Measurements from ENCODE around the gene NUDT6. TPM values are rescaled to one million over a fixed set of nuclear protein-coding genes. Genes with fewer than 3 reads are reported as not detected.
"Not testable (repeated sequence)": the region's sequence is repeated elsewhere in the genome, so short reads cannot be mapped to it uniquely, and the experiment has no call there.

The NUDT6 gene
- total RNA-seq, 1 experiment from 2014 or later = 13.7 TPM

DNA sequence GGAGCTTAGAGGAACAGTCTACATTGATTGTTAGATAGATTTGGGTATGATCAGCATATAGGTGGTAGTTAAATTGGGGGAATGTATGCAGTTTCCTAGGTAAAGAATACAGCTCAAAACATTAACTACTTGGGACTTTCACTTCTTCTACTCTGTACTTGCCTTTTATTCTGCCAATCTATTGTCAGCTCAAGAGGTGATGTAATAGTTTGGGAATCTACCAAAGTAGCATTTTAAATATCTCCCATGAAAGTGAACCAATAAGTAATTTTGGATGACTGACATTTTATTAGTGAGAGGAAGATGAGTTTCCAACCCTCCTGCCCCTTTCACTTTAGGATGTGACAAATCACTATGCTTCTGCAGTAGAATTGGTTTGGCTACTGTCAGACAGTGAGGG lies 43.4 kb downstream of the NUDT6 start:
- no peak for DNase-seq (ENCODE audit: low read depth in 1 of 2, low spot score in 2 of 2)
- peaks cover 23% of the 10 kb centered on the region for H3K4me1 ChIP-seq (replicated peaks)
- H3K9me3 ChIP-seq (replicated peaks) = no peaks in the 10 kb centered on the region
- H3K36me3 ChIP-seq = peaks cover 76% of the 10 kb centered on the region
- H3K27ac ChIP-seq = peak overlapping the region; percentile 18; the same call in 1 of the 2 replicates
- H3K4me3 ChIP-seq = no peak overlapping the region
- no peaks in the 10 kb centered on the region for H3K27me3 ChIP-seq (replicated peaks)

DNA sequence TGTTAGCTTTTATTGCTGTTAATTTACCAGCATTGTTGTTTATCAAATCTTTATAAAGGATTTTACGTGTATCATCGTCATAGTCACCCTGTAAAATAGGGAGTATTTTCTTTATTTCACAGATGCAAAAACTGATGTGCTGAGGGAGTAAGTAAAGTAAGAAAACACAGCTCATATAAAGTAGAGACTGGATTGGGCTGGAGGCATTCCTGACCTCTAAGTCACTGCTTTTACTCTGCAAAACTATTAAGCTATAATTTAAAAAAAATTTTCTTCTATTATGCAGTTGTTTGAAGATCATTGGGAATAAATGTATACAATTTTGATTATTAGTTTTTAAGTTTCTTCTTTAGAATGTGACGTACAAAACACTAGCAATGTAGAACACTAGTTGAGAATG lies 45.9 kb downstream of the NUDT6 start:
- 0 out of 2 replicates have a peak overlapping the region, but pooled peaks have one; percentile 12 for H3K27ac ChIP-seq
- peaks cover 56% of the 10 kb centered on the region for H3K36me3 ChIP-seq
- H3K4me1 ChIP-seq (replicated peaks) = peaks cover 33% of the 10 kb centered on the region

DNA sequence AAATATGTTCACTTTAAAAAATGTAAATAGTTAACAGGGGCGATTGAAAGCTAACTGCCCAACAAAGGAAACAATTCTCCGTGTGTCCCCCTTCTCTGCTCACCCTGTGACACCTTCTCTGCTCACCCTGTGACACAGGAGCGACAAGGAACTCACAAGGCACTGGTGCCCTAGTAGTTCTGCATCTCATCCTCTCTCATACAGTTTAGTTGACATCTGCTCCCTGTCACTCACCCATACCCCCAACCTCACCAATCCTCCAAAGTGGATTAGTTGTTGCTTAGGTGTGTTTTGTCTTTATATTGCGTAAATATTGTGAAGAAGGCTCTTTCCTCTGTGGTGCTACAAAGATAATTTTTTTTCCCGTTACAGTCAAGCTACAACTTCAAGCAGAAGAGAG lies 46.4 kb downstream of the NUDT6 start:
- 0 out of 2 replicates have a peak overlapping the region, but pooled peaks have one; percentile 12 for H3K27ac ChIP-seq
- H3K4me1 ChIP-seq (replicated peaks) = peaks cover 33% of the 10 kb centered on the region

More for the DNA sequence above, 45.9 kb downstream of the NUDT6 start:
- Histone ChIP-seq H3K4me3 (no peak overlapping the region), H3K27me3 (replicated peaks) (no peaks in the 10 kb centered on the region), H3K9me3 (replicated peaks) (no peaks in the 10 kb centered on the region)
- DNase-seq (ENCODE audit: low read depth in 1 of 2, low spot score in 2 of 2) = no peak

DNA sequence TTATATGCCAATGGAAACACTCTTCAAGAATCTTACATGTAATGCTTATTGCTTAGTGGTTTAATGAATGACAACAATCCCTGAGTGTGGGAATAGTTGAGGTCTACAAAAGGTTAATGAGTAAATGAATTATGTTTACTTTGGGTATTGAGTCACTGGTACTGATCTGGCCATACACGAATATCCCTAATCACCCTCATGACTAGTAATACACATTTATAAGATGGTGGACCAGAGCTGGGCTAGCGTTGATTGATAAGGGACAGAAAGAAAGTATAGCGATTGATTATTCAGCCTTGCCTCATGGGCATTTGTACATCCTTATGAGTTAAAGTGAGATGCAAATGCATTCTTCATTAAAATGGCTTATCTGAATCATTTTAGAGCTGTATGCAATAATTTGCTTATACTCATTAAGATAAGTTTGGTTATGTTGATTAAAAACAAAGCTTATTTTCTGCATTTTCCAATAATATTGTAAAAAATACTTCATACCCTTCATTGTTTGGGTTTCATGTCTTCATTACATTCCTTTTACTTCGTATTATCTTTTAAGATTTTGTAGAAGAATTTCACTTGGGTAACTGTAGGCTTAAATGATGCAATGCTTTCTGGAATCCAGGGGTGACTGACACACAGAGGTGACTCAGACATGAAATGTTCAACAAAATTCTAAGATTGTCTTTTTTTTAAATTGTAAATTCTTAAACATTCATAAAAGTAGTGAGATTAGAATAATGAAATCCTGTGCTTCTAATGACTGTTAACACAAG lies 48.4 kb downstream of the NUDT6 start:
- no peaks in the 10 kb centered on the region for H3K9me3 ChIP-seq (replicated peaks)
- H3K4me3 ChIP-seq = no peak overlapping the region
- peaks cover 33% of the 10 kb centered on the region for H3K4me1 ChIP-seq (replicated peaks)
- H3K27ac ChIP-seq = peak overlapping the region; percentile 85
- H3K36me3 ChIP-seq = peaks cover 32% of the 10 kb centered on the region
- H3K27me3 ChIP-seq (replicated peaks) = no peaks in the 10 kb centered on the region
- DNase-seq (ENCODE audit: low read depth in 1 of 2, low spot score in 2 of 2) = peak in 1 of 2 experiments; percentile 62

More for the DNA sequence above, 46.4 kb downstream of the NUDT6 start:
- no peak for DNase-seq (ENCODE audit: low read depth in 1 of 2, low spot score in 2 of 2)
- no peak overlapping the region for H3K4me3 ChIP-seq
- no peaks in the 10 kb centered on the region for H3K9me3 ChIP-seq (replicated peaks)
- peaks cover 51% of the 10 kb centered on the region for H3K36me3 ChIP-seq
- H3K27me3 ChIP-seq (replicated peaks) = no peaks in the 10 kb centered on the region

DNA sequence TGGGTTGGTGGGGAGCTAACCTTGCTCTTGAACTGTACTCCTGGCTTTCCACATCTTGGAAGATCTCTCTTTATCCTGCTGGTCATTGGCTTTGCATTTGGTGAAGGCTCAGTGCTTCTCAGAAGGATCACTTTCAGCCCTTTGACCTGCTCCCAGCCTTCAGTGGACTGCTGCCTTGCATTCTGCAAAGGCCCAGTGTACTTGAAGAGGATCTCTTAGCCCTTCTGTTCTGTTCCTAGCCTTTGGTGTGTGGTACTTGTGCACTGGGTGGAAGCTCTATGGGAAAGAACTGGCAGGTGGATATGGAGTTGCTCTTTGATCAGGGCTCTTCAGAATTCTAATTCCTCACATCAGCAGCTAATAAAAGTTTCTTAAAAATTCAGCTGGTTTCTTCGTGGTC lies 49.3 kb downstream of the NUDT6 start:
- no peak for DNase-seq (ENCODE audit: low read depth in 1 of 2, low spot score in 2 of 2)
- no peak overlapping the region for H3K4me3 ChIP-seq
- H3K36me3 ChIP-seq = peaks cover 26% of the 10 kb centered on the region
- peaks cover 28% of the 10 kb centered on the region for H3K4me1 ChIP-seq (replicated peaks)
- no peaks in the 10 kb centered on the region for H3K27me3 ChIP-seq (replicated peaks)
- H3K27ac ChIP-seq = peak overlapping the region; percentile 85; the same call in 1 of the 2 replicates
- H3K9me3 ChIP-seq (replicated peaks) = no peaks in the 10 kb centered on the region

DNA sequence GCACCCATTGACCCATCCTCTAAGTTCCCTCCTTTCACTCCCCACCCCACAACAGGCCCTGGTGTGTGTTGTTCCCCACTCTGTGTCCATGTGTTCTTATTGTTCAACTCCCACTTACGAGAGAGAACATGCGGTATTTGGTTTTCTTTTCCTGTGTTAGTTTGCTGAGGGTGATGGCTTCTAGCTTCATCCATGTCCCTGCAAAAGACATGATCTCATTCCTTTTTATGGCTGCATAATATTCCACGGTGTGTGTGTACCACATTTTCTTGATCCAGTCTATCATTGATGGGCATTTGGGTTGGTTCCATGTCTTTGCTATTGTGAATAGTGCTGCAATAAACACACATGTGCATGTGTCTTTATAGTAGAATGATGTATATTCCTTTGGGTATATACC lies 54.2 kb downstream of the NUDT6 start:
- not testable (repeated sequence) for H3K4me1 ChIP-seq (replicated peaks); H3K36me3 ChIP-seq; H3K9me3 ChIP-seq (replicated peaks); H3K27me3 ChIP-seq (replicated peaks); DNase-seq (ENCODE audit: low read depth in 1 of 2, low spot score in 2 of 2); H3K27ac ChIP-seq; H3K4me3 ChIP-seq

DNA sequence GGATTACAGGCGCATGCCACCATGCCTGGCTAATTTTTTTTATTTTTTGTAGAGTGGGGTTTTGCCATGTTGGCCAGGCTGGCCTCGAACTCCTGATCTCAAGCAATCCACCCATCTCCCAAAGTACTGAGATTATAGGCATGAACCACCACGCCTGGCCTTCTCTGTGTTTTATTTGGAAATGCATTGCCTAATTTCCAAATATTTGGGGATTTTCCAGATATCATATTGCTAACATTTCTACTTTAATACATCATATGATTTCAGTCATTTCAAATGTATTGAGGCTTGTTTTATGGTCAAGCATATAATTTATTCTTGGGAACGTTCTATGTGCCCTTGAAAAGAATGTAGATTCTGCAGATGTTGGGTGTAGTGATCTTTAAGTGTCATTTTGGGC lies 57.0 kb downstream of the NUDT6 start:
- Histone ChIP-seq H3K9me3 (replicated peaks) (no peaks in the 10 kb centered on the region), H3K27ac (no peak overlapping the region), H3K4me1 (replicated peaks) (no peaks in the 10 kb centered on the region), H3K4me3 (no peak overlapping the region), H3K36me3 (peaks cover 4% of the 10 kb centered on the region; the same call in 1 of the 2 replicates), H3K27me3 (replicated peaks) (no peaks in the 10 kb centered on the region)
- no peak for DNase-seq (ENCODE audit: low read depth in 1 of 2, low spot score in 2 of 2)

DNA sequence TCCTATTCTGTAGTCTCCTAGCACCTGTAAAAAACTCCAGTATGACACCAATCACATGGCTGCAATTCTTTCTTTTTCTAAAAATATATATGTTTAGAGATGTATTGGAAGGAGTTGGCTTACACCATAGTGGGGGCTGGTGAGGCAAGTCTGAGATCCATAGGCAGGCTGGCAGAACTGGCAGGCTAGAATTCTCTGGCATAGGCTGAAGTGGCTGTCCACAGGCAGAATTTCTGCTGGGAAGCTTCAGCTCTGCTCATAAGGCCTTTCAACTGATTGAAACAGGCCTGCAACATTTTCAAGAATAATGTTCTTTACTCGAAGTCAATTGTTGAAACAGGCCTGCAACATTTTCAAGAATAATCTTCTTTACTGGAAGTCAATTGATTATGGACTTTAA lies 58.8 kb downstream of the NUDT6 start:
- DNase-seq (ENCODE audit: low read depth in 1 of 2, low spot score in 2 of 2) = no peak
- Histone ChIP-seq H3K27me3 (replicated peaks) (no peaks in the 10 kb centered on the region), H3K36me3 (peaks cover 8% of the 10 kb centered on the region; the same call in 1 of the 2 replicates), H3K4me3 (no peak overlapping the region), H3K27ac (no peak overlapping the region), H3K4me1 (replicated peaks) (no peaks in the 10 kb centered on the region), H3K9me3 (replicated peaks) (no peaks in the 10 kb centered on the region)

DNA sequence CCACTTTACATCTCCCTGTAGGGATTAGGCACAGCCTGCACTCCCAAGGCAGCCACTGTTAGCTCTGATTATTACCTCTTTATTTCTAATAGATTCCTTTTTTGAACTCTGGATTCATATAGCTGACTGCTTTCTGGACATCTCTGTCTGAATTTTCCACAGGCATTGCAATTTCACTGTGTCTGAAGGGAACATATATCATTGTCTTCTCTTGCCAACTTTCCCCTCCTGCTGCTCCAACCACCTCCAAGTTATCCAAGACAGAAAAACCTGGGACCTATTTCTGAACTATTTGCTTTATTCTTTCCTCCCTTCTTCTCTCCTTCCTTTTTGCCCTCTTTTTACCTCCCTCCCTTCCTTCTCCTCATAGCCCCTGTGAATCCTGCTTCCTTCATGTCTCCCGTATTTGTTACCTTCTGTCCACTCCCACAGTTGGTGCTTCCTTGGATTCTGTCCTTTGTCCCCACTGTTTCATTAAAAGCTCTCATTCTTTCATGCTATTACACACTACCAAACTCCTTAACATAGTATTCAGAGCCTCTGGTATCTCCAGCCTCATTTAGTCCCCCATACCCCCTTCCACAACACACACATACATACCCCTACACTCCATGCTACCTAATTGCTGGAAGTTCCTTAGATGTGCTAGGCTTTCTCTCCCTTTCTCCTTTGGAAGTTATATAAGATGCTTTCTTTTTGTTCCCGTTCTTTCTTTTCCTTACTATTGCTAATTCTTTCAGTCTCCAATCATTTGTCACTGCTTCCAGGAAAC lies 61.0 kb downstream of the NUDT6 start:
- H3K36me3 ChIP-seq = peaks cover 4% of the 10 kb centered on the region; the same call in 1 of the 2 replicates
- H3K4me1 ChIP-seq (replicated peaks) = no peaks in the 10 kb centered on the region
- no peak overlapping the region for H3K4me3 ChIP-seq
- no peaks in the 10 kb centered on the region for H3K27me3 ChIP-seq (replicated peaks)
- no peak for DNase-seq (ENCODE audit: low read depth in 1 of 2, low spot score in 2 of 2)
- no peaks in the 10 kb centered on the region for H3K9me3 ChIP-seq (replicated peaks)
- no peak overlapping the region for H3K27ac ChIP-seq

DNA sequence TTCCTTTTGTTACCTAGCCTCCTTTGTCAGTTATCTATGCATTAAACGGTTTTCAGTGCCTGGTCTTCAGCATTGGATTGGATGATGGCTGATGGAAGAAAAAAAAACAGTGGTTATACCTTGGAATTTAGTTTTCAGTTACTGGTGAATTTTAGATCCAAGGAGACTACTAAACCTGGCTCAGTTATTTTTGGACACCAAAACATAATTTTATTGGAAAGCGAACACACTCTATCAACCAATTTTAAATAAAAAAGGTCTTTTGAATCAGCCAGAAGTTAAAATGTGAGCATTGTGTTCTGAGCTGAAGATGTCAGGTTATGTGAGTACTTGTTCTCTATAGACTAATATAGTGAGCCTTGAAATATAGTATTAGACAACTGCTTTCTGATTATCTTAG lies 63.7 kb downstream of the NUDT6 start:
- H3K4me1 ChIP-seq (replicated peaks) = no peaks in the 10 kb centered on the region

DNA sequence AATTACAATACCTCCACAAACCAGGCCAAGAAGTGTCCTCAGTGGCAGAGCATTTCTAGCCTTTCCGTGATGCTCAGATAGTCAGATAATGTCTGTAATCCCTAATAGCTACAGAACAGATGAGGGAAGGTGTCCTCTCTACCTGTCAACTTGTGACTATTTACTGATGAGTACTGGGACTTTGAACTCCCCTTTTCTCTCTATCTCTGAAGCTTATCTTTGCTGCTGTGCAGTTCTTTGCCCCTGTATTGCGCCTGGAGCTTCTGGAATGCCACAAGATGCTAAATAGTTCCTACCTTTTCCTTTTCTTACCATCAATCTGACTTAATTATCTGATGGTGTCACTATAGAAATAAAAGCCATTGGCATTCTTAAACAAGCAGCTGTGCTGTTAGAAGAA lies 65.2 kb downstream of the NUDT6 start:
- Histone ChIP-seq H3K27me3 (replicated peaks) (no peaks in the 10 kb centered on the region), H3K9me3 (replicated peaks) (no peaks in the 10 kb centered on the region), H3K27ac (no peak overlapping the region), H3K4me1 (replicated peaks) (no peaks in the 10 kb centered on the region), H3K4me3 (no peak overlapping the region), H3K36me3 (peaks cover 7% of the 10 kb centered on the region)
- no peak for DNase-seq (ENCODE audit: low read depth in 1 of 2, low spot score in 2 of 2)

More for the DNA sequence above, 63.7 kb downstream of the NUDT6 start:
- no peak for DNase-seq (ENCODE audit: low read depth in 1 of 2, low spot score in 2 of 2)
- Histone ChIP-seq H3K4me3 (no peak overlapping the region), H3K9me3 (replicated peaks) (no peaks in the 10 kb centered on the region), H3K27ac (no peak overlapping the region), H3K27me3 (replicated peaks) (no peaks in the 10 kb centered on the region), H3K36me3 (peaks cover 4% of the 10 kb centered on the region; the same call in 1 of the 2 replicates)

DNA sequence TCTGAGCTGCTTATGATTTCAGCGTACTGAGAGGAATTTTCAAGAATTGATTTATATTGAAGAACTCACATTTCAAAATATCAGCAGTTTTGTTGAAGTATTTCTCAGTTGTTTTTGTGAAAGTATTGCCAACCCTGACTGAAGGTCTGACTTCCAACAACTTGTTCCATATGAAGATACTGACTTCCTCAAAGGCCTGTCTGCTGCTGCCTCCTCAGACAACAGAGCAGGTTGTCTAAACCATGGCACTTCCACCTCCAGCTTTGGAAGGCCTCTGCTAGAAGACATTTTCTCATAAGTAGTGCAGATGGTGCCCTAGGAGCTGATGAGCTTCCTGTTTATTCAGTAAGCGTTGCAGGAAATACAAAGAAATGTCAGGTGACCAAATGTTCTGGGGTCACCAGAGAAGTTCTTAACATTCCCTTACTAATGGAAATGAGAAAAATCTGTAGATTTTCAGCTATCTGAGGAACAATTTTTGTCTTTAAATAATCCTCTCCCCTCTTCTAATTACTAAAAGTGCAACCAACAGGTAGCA lies 67.0 kb downstream of the NUDT6 start:
- H3K9me3 ChIP-seq (replicated peaks) = no peaks in the 10 kb centered on the region
- peaks cover 7% of the 10 kb centered on the region for H3K36me3 ChIP-seq
- no peak overlapping the region for H3K27ac ChIP-seq
- no peaks in the 10 kb centered on the region for H3K4me1 ChIP-seq (replicated peaks)
- H3K27me3 ChIP-seq (replicated peaks) = no peaks in the 10 kb centered on the region
- no peak overlapping the region for H3K4me3 ChIP-seq
- DNase-seq (ENCODE audit: low read depth in 1 of 2, low spot score in 2 of 2) = no peak

DNA sequence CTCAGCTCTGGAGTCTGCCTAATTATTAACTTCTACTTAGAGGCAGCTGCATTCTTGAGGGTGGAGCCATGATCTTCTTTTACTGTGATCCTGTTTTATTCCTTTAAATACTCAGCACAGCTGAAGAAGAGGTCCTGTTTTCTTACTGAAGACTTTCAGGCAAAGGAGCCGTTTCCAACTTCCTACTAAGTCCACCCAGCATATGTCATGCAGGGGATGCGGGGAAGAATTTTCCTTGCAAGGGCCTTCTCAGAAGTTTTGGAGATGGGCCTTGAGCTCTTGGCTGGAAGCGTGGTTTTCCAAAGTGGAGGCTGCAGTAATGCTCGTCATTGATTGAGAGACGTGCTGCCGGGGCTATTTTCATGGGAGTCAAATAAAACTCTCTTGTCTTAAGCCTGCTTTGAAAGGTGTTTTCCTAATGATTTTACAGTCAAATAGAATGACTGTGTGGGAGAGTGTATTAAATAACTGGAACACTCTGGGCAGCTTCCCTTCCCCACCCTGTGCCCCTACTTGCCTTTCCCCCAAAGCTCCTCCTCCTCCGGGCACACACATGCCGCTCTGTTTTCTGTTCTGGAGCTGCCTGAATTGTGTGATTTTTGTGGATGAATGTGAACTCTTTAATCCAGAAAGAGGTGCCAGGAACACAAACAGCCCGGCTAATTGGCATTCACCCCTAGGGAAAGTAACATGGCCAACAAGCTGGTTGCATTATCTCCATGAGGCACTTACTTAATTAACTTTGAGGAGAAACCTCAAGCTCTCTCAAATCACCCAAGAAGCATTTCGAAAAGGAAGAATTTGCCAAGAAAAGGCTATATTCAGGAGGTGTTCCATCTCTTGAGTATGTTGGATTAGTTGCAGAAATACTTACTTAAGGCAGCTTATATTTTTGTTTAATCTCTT lies 67.7 kb downstream of the NUDT6 start:
- no peaks in the 10 kb centered on the region for H3K4me1 ChIP-seq (replicated peaks)
- H3K27ac ChIP-seq = no peak overlapping the region
- peaks cover 6% of the 10 kb centered on the region for H3K36me3 ChIP-seq
- no peaks in the 10 kb centered on the region for H3K9me3 ChIP-seq (replicated peaks)
- no peaks in the 10 kb centered on the region for H3K27me3 ChIP-seq (replicated peaks)
- no peak for DNase-seq (ENCODE audit: low read depth in 1 of 2, low spot score in 2 of 2)
- H3K4me3 ChIP-seq = no peak overlapping the region
